ENCODE data around the gene RFX8.
A peak's percentile ranks its signal among the peaks of the same experiment; 100 is the strongest.
"Not testable (repeated sequence)": the region's sequence is repeated elsewhere in the genome, so short reads cannot be mapped to it uniquely, and the experiment has no call there.

The RFX8 gene

DNA sequence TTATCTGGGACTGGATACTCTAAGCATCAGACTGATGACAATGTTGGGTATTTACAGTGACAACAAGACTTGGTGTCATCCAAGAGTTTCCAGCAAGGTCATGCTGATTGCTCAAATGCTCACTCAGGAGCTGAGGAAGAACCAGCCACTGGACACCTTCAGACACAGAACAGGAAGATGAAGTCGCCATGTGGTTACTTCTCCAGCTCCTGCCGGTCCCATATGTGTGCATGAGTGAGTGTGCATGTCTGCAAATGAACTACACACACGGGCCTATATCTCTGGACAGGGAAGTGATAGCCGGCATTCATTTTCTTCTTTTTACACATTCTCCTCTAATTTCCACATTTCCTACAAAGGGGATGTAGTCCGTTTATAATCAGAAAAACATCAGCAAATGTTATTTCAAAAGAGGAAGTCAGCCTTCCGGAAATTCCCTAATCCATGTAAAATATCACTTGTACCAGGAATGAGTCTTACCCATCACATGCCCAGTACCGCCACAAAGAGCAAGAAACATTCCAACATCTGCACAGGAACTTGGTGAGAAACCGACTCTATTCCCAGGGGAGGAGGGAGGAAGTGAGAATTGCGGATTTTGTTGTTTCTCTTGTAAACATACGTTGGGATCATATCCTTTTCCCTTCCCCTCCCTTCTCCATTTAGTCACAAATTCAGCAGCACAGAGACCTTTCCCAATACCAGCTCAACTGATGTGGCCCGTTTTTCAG is 10.8 kb downstream of the RFX8 start:
- Histone ChIP-seq H2AFZ (ENCODE audit: low read length) (no peak overlapping the region), H3K9ac (ENCODE audit: low read depth, low read length, poor library complexity, severe bottlenecking) (peak overlapping the region; percentile 6), H3K4me1 (ENCODE audit: insufficient read depth, low read length, poor library complexity, severe bottlenecking) (peaks cover 22% of the 10 kb centered on the region), H3K27me3 (ENCODE audit: insufficient read depth, low read length, poor library complexity, severe bottlenecking) (no peaks in the 10 kb centered on the region), H3K9me2 (replicated peaks; ENCODE audit: low read depth, low read length) (no peaks in the 10 kb centered on the region), H3K9me3 (ENCODE audit: insufficient read depth, low read depth, low read length) (no peaks in the 10 kb centered on the region), H4K20me1 (ENCODE audit: insufficient read depth, low read length, poor library complexity, severe bottlenecking) (no peaks in the 10 kb centered on the region), H3K4me3 (ENCODE audit: low read length, poor library complexity, severe bottlenecking) (no peak overlapping the region), H3K4me2 (ENCODE audit: low read depth, low read length, poor library complexity, severe bottlenecking) (peak overlapping the region; percentile 29), H3K79me2 (ENCODE audit: insufficient read depth, low read length) (peaks cover 9% of the 10 kb centered on the region; the same call in 1 of the 2 replicates), H3K36me3 (ENCODE audit: insufficient read depth, low read length) (0 out of 2 replicates have a peak, but pooled peaks cover 3% of the 10 kb centered on the region), H3F3A (ENCODE audit: low read depth) (no peaks in the 10 kb centered on the region)
- TF ChIP-seq EZH2phosphoT487 (IDR thresholded peaks at IDR 0.05; ENCODE audit: borderline replicate concordance): no peak
- TF ChIP-seq, protein P1, sequence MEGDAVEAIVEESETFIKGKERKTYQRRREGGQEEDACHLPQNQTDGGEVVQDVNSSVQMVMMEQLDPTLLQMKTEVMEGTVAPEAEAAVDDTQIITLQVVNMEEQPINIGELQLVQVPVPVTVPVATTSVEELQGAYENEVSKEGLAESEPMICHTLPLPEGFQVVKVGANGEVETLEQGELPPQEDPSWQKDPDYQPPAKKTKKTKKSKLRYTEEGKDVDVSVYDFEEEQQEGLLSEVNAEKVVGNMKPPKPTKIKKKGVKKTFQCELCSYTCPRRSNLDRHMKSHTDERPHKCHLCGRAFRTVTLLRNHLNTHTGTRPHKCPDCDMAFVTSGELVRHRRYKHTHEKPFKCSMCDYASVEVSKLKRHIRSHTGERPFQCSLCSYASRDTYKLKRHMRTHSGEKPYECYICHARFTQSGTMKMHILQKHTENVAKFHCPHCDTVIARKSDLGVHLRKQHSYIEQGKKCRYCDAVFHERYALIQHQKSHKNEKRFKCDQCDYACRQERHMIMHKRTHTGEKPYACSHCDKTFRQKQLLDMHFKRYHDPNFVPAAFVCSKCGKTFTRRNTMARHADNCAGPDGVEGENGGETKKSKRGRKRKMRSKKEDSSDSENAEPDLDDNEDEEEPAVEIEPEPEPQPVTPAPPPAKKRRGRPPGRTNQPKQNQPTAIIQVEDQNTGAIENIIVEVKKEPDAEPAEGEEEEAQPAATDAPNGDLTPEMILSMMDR (conservative IDR thresholded peaks at IDR 0.05; ENCODE audit: low read length): no peak

DNA sequence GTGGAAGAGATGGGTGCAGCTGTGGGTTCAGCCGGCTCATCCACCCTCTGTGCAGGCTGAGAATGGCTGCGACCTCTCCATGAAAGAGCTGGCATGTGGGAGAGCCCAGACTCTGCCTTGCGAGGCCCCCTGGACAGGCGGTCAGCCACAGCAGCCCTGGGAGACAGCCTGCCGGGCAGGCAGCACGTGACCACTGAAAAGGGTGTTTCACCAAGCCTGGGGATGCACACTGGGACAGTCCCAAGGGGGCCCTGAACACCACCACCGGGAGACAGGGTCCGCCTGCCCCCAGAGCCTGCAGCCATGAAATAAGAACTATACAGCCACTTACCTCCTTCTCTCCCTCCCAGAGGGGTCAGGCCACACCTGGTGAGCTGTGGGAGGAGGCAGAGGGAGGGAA is 11.5 kb downstream of the RFX8 start:
- H3K27me3 ChIP-seq (ENCODE audit: insufficient read depth, low read length, poor library complexity, severe bottlenecking): no peaks in the 10 kb centered on the region
- no peak overlapping the region for H2AFZ ChIP-seq (ENCODE audit: low read length)
- H3K79me2 ChIP-seq (ENCODE audit: insufficient read depth, low read length): peaks cover 7% of the 10 kb centered on the region; the same call in 1 of the 2 replicates
- no peak overlapping the region for H3K4me3 ChIP-seq (ENCODE audit: low read length, poor library complexity, severe bottlenecking)
- H3K9me2 ChIP-seq (replicated peaks; ENCODE audit: low read depth, low read length): no peaks in the 10 kb centered on the region
- no peaks in the 10 kb centered on the region for H4K20me1 ChIP-seq (ENCODE audit: insufficient read depth, low read length, poor library complexity, severe bottlenecking)
- H3K9me3 ChIP-seq (ENCODE audit: insufficient read depth, low read depth, low read length): no peaks in the 10 kb centered on the region
- H3F3A ChIP-seq (ENCODE audit: low read depth): no peaks in the 10 kb centered on the region
- TF ChIP-seq, protein P1 (conservative IDR thresholded peaks at IDR 0.05; ENCODE audit: low read length): no peak
- no peak for TF ChIP-seq EZH2phosphoT487 (IDR thresholded peaks at IDR 0.05; ENCODE audit: borderline replicate concordance)
- peak overlapping the region; percentile 41 for H3K9ac ChIP-seq (ENCODE audit: low read depth, low read length, poor library complexity, severe bottlenecking)
- H3K36me3 ChIP-seq (ENCODE audit: insufficient read depth, low read length): 0 out of 2 replicates have a peak, but pooled peaks cover 3% of the 10 kb centered on the region
- H3K4me2 ChIP-seq (ENCODE audit: low read depth, low read length, poor library complexity, severe bottlenecking): peak overlapping the region; percentile 29
- peaks cover 22% of the 10 kb centered on the region for H3K4me1 ChIP-seq (ENCODE audit: insufficient read depth, low read length, poor library complexity, severe bottlenecking)

DNA sequence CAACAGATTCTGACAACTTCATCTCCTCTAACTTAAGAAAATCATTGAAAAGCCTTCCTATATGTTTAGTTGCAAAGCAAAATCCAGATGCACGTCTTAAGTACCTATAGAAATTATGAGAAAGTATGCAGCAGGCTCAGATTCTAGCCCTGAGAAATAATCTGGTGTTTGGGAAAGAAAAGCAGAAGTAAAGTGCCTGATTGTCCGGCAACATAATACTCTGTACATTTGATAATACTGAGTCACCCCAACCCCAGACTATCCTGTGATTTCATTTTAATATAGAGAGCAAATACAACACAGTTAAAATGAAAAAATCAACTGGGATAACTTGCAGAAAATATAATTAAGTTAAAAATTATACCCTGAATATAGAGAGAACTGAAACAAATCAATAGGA is 13.5 kb downstream of the RFX8 start:
- Histone ChIP-seq H3K79me2 (ENCODE audit: insufficient read depth, low read length) (no peaks in the 10 kb centered on the region), H3K4me1 (ENCODE audit: insufficient read depth, low read length, poor library complexity, severe bottlenecking) (peaks cover 22% of the 10 kb centered on the region), H3K9ac (ENCODE audit: low read depth, low read length, poor library complexity, severe bottlenecking) (no peak overlapping the region), H4K20me1 (ENCODE audit: insufficient read depth, low read length, poor library complexity, severe bottlenecking) (no peaks in the 10 kb centered on the region), H2AFZ (ENCODE audit: low read length) (no peak overlapping the region), H3K27me3 (ENCODE audit: insufficient read depth, low read length, poor library complexity, severe bottlenecking) (no peaks in the 10 kb centered on the region), H3K4me3 (ENCODE audit: low read length, poor library complexity, severe bottlenecking) (no peak overlapping the region), H3K4me2 (ENCODE audit: low read depth, low read length, poor library complexity, severe bottlenecking) (no peak overlapping the region), H3K9me3 (ENCODE audit: insufficient read depth, low read depth, low read length) (no peaks in the 10 kb centered on the region), H3K9me2 (replicated peaks; ENCODE audit: low read depth, low read length) (no peaks in the 10 kb centered on the region), H3K36me3 (ENCODE audit: insufficient read depth, low read length) (0 out of 2 replicates have a peak, but pooled peaks cover 3% of the 10 kb centered on the region), H3F3A (ENCODE audit: low read depth) (no peaks in the 10 kb centered on the region)
- TF ChIP-seq, protein P1 (conservative IDR thresholded peaks at IDR 0.05; ENCODE audit: low read length): no peak
- TF ChIP-seq EZH2phosphoT487 (IDR thresholded peaks at IDR 0.05; ENCODE audit: borderline replicate concordance): no peak

DNA sequence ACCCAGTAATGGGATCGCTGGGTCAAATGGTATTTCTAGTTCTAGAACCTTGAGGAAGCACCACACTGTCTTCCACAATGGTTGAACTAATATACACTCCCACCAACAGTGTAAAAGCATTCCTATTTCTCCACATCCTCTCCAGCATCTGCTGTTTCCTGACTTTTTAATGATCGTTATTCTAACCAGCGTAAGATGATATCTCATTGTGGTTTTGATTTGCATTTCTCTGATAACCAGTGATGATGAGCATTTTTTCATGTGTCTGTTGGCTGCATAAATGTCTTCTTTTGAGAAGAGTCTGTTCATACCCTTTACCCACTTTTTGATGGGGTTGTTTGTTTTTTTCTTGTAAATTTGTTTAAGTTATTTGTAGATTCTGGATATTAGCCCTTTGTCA is 20.5 kb downstream of the RFX8 start:
- not testable (repeated sequence) for H3F3A ChIP-seq (ENCODE audit: low read depth); H3K36me3 ChIP-seq (ENCODE audit: insufficient read depth, low read length); H4K20me1 ChIP-seq (ENCODE audit: insufficient read depth, low read length, poor library complexity, severe bottlenecking); H3K4me2 ChIP-seq (ENCODE audit: low read depth, low read length, poor library complexity, severe bottlenecking); H3K4me3 ChIP-seq (ENCODE audit: low read length, poor library complexity, severe bottlenecking); H3K9ac ChIP-seq (ENCODE audit: low read depth, low read length, poor library complexity, severe bottlenecking); H3K4me1 ChIP-seq (ENCODE audit: insufficient read depth, low read length, poor library complexity, severe bottlenecking); H2AFZ ChIP-seq (ENCODE audit: low read length); H3K9me2 ChIP-seq (replicated peaks; ENCODE audit: low read depth, low read length); H3K9me3 ChIP-seq (ENCODE audit: insufficient read depth, low read depth, low read length); H3K79me2 ChIP-seq (ENCODE audit: insufficient read depth, low read length); H3K27me3 ChIP-seq (ENCODE audit: insufficient read depth, low read length, poor library complexity, severe bottlenecking)
